IMR-90 (cell line): ENCODE measurements around the gene RPUSD1. TPM values are rescaled to one million over a fixed set of nuclear protein-coding genes. Genes with fewer than 3 reads are reported as not detected.

Experiments
- ATAC-seq: fragments of 200-7000 bp; cut with Tn5 transposase; 2 replicates; pipeline ENCODE4 v1.9.1; 2020; ENCODE audit warnings: low read depth, mild to moderate bottlenecking, moderate library complexity
- BruUV-seq: library from RNA; stranded (reverse); fragments of 400-500 nt; replicated peaks from 2 replicates; lab custom pipeline; 2021; lab: Mats Ljungman, UMichigan
- CTCF ChIA-PET: fragments of 300-600 bp; formaldehyde crosslinking; extraction: SDS; loops from one replicate; lab custom pipeline; 2021; ENCODE audit warnings: antibody characterized with exemption; lab: Yijun Ruan, JAX
- POLR2A ChIA-PET: fragments of 300-600 bp; sonication (Branson Sonifier 250); formaldehyde crosslinking; loops from one replicate; lab custom pipeline; 2022; ENCODE audit warnings: antibody characterized with exemption; ENCODE audit not compliant: unreplicated experiment; lab: Charles Lee
- DNase-seq: peaks from one replicate; pipeline ENCODE4 v3.0.0; 2013
- H2AFZ ChIP-seq: replicated peaks from 2 replicates; pipeline ENCODE3; 2013; ENCODE audit warnings: low read length, mild to moderate bottlenecking; ENCODE audit not compliant: poor library complexity
- H2AK5ac ChIP-seq: 2 replicates; pipeline ENCODE4 v1.6.1; 2013; ENCODE audit warnings: low read depth, low read length, inconsistent platforms
- H2AK9ac ChIP-seq: replicated peaks from 2 replicates; pipeline ENCODE3; 2013; ENCODE audit warnings: mild to moderate bottlenecking, low read depth, low read length, moderate library complexity; ENCODE audit not compliant: poor library complexity
- H2BK120ac ChIP-seq: 2 replicates; pipeline ENCODE4 v1.6.1; 2013; ENCODE audit warnings: low read depth, low read length, inconsistent platforms
- H2BK15ac ChIP-seq: 3 replicates; pipeline ENCODE4 v1.6.1; 2013; ENCODE audit warnings: low read depth, low read length, inconsistent platforms
- H2BK20ac ChIP-seq: 2 replicates; pipeline ENCODE4 v1.6.1; 2013; ENCODE audit warnings: low read depth, mild to moderate bottlenecking, inconsistent platforms, low read length, moderate library complexity
- H2BK5ac ChIP-seq: 2 replicates; pipeline ENCODE4 v1.6.1; 2013; ENCODE audit warnings: mild to moderate bottlenecking, low read depth, low read length, inconsistent platforms; ENCODE audit not compliant: poor library complexity, severe bottlenecking
- H3K14ac ChIP-seq: replicated peaks from 2 replicates; pipeline ENCODE4 v1.6.1; 2013; ENCODE audit warnings: low read depth, low read length, inconsistent platforms
- H3K18ac ChIP-seq: 2 replicates; pipeline ENCODE4 v1.6.1; 2013; ENCODE audit warnings: low read depth, low read length, control low read depth
- H3K23ac ChIP-seq: 2 replicates; pipeline ENCODE4 v1.6.1; 2013; ENCODE audit warnings: low read depth, low read length, inconsistent platforms
- H3K27ac ChIP-seq: 2 replicates; pipeline ENCODE4 v1.5.1; 2013; ENCODE audit warnings: mild to moderate bottlenecking, control low read depth, low read length; ENCODE audit not compliant: insufficient read depth
- H3K27me3 ChIP-seq: 2 replicates; pipeline ENCODE4 v1.6.1; 2013; ENCODE audit warnings: low read length; ENCODE audit not compliant: control insufficient read depth, insufficient read depth
- H3K36me3 ChIP-seq: 2 replicates; pipeline ENCODE4 v1.6.1; 2013; ENCODE audit warnings: low read length, mixed read lengths; ENCODE audit not compliant: control insufficient read depth, insufficient read depth
- H3K4ac ChIP-seq: 2 replicates; pipeline ENCODE4 v1.6.1; 2013; ENCODE audit warnings: low read depth, low read length, inconsistent platforms
- H3K4me1 ChIP-seq: 2 replicates; pipeline ENCODE4 v1.6.1; 2013; ENCODE audit warnings: low read length, mixed read lengths; ENCODE audit not compliant: control insufficient read depth, insufficient read depth
- H3K4me2 ChIP-seq: 2 replicates; pipeline ENCODE4 v1.6.1; 2013; ENCODE audit warnings: low read depth, mild to moderate bottlenecking, control low read depth, low read length, moderate library complexity
- H3K4me3 ChIP-seq: 2 replicates; pipeline ENCODE4 v1.5.1; 2013; ENCODE audit warnings: low read depth, mild to moderate bottlenecking, control low read depth, low read length, moderate library complexity; ENCODE audit not compliant: insufficient read depth
- H3K56ac ChIP-seq: 2 replicates; pipeline ENCODE4 v1.6.1; 2013; ENCODE audit warnings: low read length, inconsistent platforms; ENCODE audit not compliant: insufficient read depth; ENCODE audit errors: extremely low read depth
- H3K79me1 ChIP-seq, 2 experiments: 2 replicates each; pipeline ENCODE4 v1.6.1; 2013; ENCODE audit warnings: low read length in 2 of 2, inconsistent platforms in 1 of 2, low read depth in 1 of 2
- H3K9ac ChIP-seq: 2 replicates; pipeline ENCODE4 v1.6.1; 2013; ENCODE audit warnings: low read depth, low read length, control low read depth
- H3K9me1 ChIP-seq: 2 replicates; pipeline ENCODE4 v1.6.1; 2013; ENCODE audit warnings: low read length, inconsistent platforms; ENCODE audit not compliant: insufficient read depth
- H3K9me3 ChIP-seq: 2 replicates; pipeline ENCODE4 v1.6.1; 2013; ENCODE audit warnings: low read length; ENCODE audit not compliant: control insufficient read depth, insufficient read depth
- H4K20me1 ChIP-seq: 2 replicates; pipeline ENCODE4 v1.6.1; 2013; ENCODE audit warnings: low read length, inconsistent platforms; ENCODE audit not compliant: insufficient read depth
- H4K5ac ChIP-seq: 2 replicates; pipeline ENCODE4 v1.6.1; 2013; ENCODE audit warnings: mild to moderate bottlenecking, low read depth, low read length, control low read depth
- H4K8ac ChIP-seq, 2 experiments: 2 replicates each; pipeline ENCODE4 v1.6.1; 2013; ENCODE audit warnings: low read depth in 2 of 2, low read length in 2 of 2, control low read depth in 1 of 2, inconsistent platforms in 1 of 2
- H4K91ac ChIP-seq: 2 replicates; pipeline ENCODE4 v1.6.1; 2013; ENCODE audit warnings: low read depth, low read length, inconsistent platforms; ENCODE audit not compliant: insufficient read depth
- BHLHE40 ChIP-seq: fragments of 150-350 bp; IDR thresholded peaks from 2 replicates; pipeline ENCODE4 v1.6.1; 2016; ENCODE audit warnings: mild to moderate bottlenecking, low read depth, low read length
- CEBPB ChIP-seq: IDR thresholded peaks from 2 replicates; pipeline ENCODE4 v1.6.1; 2012; ENCODE audit warnings: low read depth, low read length, improper control_type of control experiment
- CHD1 ChIP-seq: IDR thresholded peaks from 2 replicates; pipeline ENCODE4 v1.6.1; 2012; ENCODE audit warnings: low read depth, low read length, improper control_type of control experiment
- FOS ChIP-seq: fragments of 150-350 bp; IDR thresholded peaks from 2 replicates; pipeline ENCODE4 v1.6.1; 2016; ENCODE audit warnings: low read depth, low read length
- MAFK ChIP-seq: IDR thresholded peaks from 2 replicates; pipeline ENCODE4 v1.6.1; 2012; ENCODE audit warnings: low read depth, low read length, improper control_type of control experiment
- MAZ ChIP-seq: IDR thresholded peaks from 2 replicates; pipeline ENCODE4 v1.6.1; 2012; ENCODE audit warnings: low read depth, mild to moderate bottlenecking, low read length, improper control_type of control experiment, moderate library complexity, borderline replicate concordance
- MXI1 ChIP-seq: IDR thresholded peaks from 2 replicates; pipeline ENCODE4 v1.6.1; 2012; ENCODE audit warnings: low read depth, mild to moderate bottlenecking, low read length, moderate library complexity, borderline replicate concordance
- NFE2L2 ChIP-seq: fragments of 150-350 bp; IDR thresholded peaks from 2 replicates; pipeline ENCODE4 v1.6.1; 2016; ENCODE audit warnings: low read depth, mild to moderate bottlenecking, low read length
- POLR2A ChIP-seq: IDR thresholded peaks from 2 replicates; pipeline ENCODE4 v1.6.1; 2012; ENCODE audit warnings: mild to moderate bottlenecking, low read depth, low read length
- RAD21 ChIP-seq: IDR thresholded peaks from 2 replicates; pipeline ENCODE4 v1.6.1; 2012; ENCODE audit warnings: low read length, improper control_type of control experiment
- RCOR1 ChIP-seq: IDR thresholded peaks from 2 replicates; pipeline ENCODE4 v1.6.1; 2012; ENCODE audit warnings: mild to moderate bottlenecking, low read length, improper control_type of control experiment; ENCODE audit not compliant: insufficient replicate concordance
- RFX5 ChIP-seq: IDR thresholded peaks from 2 replicates; pipeline ENCODE4 v1.8.0; 2012; ENCODE audit warnings: low read depth, mild to moderate bottlenecking, low read length, moderate library complexity
- SMC3 ChIP-seq: fragments of 150-350 bp; IDR thresholded peaks from 2 replicates; pipeline ENCODE4 v1.6.1; 2016; ENCODE audit warnings: low read depth, mild to moderate bottlenecking, antibody characterized with exemption, low read length, moderate library complexity
- WGBS, 2 experiments: methylation state at CpG; one replicate each; pipeline versions ENCODE4 v1.1.5 to v1.1.7; 2013; ENCODE audit warnings: missing lambda C conversion rate in 2 of 2; ENCODE audit not compliant: insufficient read length in 1 of 2; ENCODE audit errors: extremely low coverage in 2 of 2; 5-methylcytosine and 5-hydroxymethylcytosine counted together
- dilution Hi-C: fragments of 300-500 bp; cut with HindIII; formaldehyde crosslinking; loops from one replicate; pipeline ENCODE4 v1.14.3; 2018; ENCODE audit warnings: low sequenced_read_pairs; ENCODE audit not compliant: unreplicated experiment
- in situ Hi-C: fragments of 300-500 bp; cut with MboI; formaldehyde crosslinking; loops from 3 replicates; pipeline ENCODE4 v1.14.3; 2019; ENCODE audit warnings: low sequenced_read_pairs, inconsistent platforms, mixed read lengths
- intact Hi-C: fragments of 100-400 bp; cut with micrococcal nuclease; formaldehyde crosslinking; loops from 2 replicates; pipeline ENCODE4 v1.10.0; 2022
- polyA plus RNA-seq, 3 experiments: library from polyadenylated mRNA; depleted of rRNA; stranded (reverse); fragments of >200 nt; gene quantifications; 2 replicates each; pipeline ENCODE4 v1.2.3, GENCODE V29; 2012; ENCODE audit warnings: low replicate concordance in 1 of 3
- total RNA-seq: library from RNA; depleted of rRNA; stranded (reverse); fragments of >200 nt; gene quantifications from 2 replicates; pipeline ENCODE4 v1.2.3, GENCODE V29; 2012
- TF ChIP-seq, protein P1 (sequence below): fragments of 150-350 bp; IDR thresholded peaks from 2 replicates; pipeline ENCODE4 v1.6.1; 2016; ENCODE audit warnings: low read depth, mild to moderate bottlenecking, low read length, moderate library complexity, borderline replicate concordance
- TF ChIP-seq, protein P2 (sequence below): conservative IDR thresholded peaks from 2 replicates; pipeline ENCODE4 v1.5.1; 2012; ENCODE audit warnings: mild to moderate bottlenecking, low read depth, low read length, improper control_type of control experiment
- TF ChIP-seq, protein P3 (sequence below): fragments of 150-350 bp; IDR thresholded peaks from 2 replicates; pipeline ENCODE4 v1.6.1; 2017; ENCODE audit warnings: mild to moderate bottlenecking, antibody characterized with exemption, low read length, low read depth

RPUSD1 gene
- total and polyA plus RNA-seq, 2 of the 4 experiments (the other 2 are of a cell fraction) = 13.1 to 32.3 TPM

DNA sequence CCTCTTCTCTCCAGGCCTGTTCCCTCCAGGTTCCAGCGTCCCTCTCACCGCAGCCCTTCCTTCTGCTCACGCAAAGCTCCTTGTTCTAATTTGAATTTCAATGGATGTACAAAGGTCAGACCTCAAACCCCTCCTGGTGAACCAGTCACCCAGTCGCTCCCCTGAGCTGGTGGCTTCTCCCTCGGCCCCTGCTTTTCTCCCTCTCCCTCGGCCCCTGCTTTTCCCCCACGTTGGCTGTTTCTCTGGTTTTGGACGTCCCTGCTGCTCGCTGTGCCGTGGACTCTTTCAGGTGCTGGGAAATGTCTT lies 36.2 kb downstream of the RPUSD1 start:
- Histone ChIP-seq H3K4me1 (no peaks in the 10 kb centered on the region), H4K91ac (no peak overlapping the region), H3K18ac (no peak overlapping the region), H3K4me2 (no peak overlapping the region), H3K36me3 (no peaks in the 10 kb centered on the region), H3K79me1 (no peaks in the 10 kb centered on the region), H3K9me3 (peaks cover 3% of the 10 kb centered on the region), H3K23ac (no peak overlapping the region), H3K27me3 (peaks cover 11% of the 10 kb centered on the region), H3K4me3 (no peak overlapping the region), H2BK120ac (no peak overlapping the region), H4K20me1 (no peaks in the 10 kb centered on the region), H2BK5ac (no peak overlapping the region), H4K5ac (no peak overlapping the region), H3K27ac (no peak overlapping the region), H2BK15ac (no peak overlapping the region), H3K56ac (no peak overlapping the region), H3K4ac (no peak overlapping the region), H3K9me1 (no peaks in the 10 kb centered on the region), H3K9ac (no peak overlapping the region), H3K14ac (no peak overlapping the region), H4K8ac (no peak overlapping the region), H2BK20ac (no peak overlapping the region), H2AK9ac (no peak overlapping the region), H2AK5ac (no peak overlapping the region), H2AFZ (peak overlapping the region; percentile 67)
- WGBS, 2 experiments = 28% methylated on average over 5 of the region's 10 CpGs; no CpG with 5 or more reads in 1 of the 2 experiments
- DNase-seq = no peak
- TF ChIP-seq RCOR1 = no peak
- TF ChIP-seq CHD1 = no peak
- TF ChIP-seq, protein P1, sequence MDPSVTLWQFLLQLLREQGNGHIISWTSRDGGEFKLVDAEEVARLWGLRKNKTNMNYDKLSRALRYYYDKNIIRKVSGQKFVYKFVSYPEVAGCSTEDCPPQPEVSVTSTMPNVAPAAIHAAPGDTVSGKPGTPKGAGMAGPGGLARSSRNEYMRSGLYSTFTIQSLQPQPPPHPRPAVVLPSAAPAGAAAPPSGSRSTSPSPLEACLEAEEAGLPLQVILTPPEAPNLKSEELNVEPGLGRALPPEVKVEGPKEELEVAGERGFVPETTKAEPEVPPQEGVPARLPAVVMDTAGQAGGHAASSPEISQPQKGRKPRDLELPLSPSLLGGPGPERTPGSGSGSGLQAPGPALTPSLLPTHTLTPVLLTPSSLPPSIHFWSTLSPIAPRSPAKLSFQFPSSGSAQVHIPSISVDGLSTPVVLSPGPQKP = no peak
- TF ChIP-seq, protein P2, sequence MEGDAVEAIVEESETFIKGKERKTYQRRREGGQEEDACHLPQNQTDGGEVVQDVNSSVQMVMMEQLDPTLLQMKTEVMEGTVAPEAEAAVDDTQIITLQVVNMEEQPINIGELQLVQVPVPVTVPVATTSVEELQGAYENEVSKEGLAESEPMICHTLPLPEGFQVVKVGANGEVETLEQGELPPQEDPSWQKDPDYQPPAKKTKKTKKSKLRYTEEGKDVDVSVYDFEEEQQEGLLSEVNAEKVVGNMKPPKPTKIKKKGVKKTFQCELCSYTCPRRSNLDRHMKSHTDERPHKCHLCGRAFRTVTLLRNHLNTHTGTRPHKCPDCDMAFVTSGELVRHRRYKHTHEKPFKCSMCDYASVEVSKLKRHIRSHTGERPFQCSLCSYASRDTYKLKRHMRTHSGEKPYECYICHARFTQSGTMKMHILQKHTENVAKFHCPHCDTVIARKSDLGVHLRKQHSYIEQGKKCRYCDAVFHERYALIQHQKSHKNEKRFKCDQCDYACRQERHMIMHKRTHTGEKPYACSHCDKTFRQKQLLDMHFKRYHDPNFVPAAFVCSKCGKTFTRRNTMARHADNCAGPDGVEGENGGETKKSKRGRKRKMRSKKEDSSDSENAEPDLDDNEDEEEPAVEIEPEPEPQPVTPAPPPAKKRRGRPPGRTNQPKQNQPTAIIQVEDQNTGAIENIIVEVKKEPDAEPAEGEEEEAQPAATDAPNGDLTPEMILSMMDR = no peak
- no peak for TF ChIP-seq MAFK
- TF ChIP-seq MAZ = no peak
- no peak for TF ChIP-seq MXI1
- TF ChIP-seq POLR2A = no peak
- TF ChIP-seq BHLHE40 = no peak
- TF ChIP-seq, protein P3, sequence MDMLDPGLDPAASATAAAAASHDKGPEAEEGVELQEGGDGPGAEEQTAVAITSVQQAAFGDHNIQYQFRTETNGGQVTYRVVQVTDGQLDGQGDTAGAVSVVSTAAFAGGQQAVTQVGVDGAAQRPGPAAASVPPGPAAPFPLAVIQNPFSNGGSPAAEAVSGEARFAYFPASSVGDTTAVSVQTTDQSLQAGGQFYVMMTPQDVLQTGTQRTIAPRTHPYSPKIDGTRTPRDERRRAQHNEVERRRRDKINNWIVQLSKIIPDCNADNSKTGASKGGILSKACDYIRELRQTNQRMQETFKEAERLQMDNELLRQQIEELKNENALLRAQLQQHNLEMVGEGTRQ = no peak
- no peak for TF ChIP-seq CEBPB
- TF ChIP-seq FOS = no peak
- no peak for TF ChIP-seq RFX5
- no peak for TF ChIP-seq NFE2L2
- no peak for TF ChIP-seq SMC3
- no peak for TF ChIP-seq RAD21
- CTCF ChIA-PET = no interaction called here
- in situ Hi-C loops = no loop called here
- no peak for ATAC-seq
- POLR2A ChIA-PET = no interaction called here
- dilution Hi-C loops = no loop called here
- no TSS peak for BruUV-seq
- intact Hi-C loops = no loop called here
